ENCODE results near the gene PSMC2.

Gene PSMC2

DNA sequence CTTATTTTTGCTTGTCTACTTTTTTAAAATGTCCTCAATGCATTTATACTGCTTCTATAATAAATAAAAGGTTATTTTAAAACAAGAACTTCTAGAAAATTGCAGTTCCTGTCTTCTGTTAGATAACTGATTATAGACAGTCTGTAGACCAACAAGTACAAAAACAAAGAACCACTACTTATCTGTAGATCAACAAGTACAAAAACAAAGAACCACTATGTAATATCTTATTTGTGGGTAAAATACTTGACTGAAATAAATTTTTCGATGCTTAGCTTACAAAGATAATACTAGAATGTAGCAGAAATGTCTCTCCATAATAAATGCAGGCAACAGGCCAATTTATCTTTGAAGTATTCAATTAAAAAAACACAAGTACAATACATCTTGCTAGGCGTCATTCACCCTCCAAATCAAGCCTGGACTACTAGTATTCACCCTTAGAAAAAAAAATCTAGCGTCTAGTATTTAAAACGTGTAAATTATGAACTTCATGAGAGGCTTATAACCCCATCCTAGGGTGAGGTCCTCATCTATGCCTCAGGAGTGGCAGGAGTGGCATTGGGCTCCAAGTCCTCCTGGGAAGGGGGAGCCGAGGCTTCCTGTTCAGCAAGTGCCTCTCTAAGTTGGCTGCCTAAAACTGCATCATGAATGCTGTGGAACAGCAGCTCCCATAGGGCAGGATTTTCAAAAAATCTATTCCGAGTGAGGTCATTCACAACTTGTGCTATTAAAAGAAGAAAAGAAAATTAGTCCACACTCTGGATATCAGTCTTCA, 26.6 kb downstream of the PSMC2 start:
- H3K27me3 ChIP-seq (ENCODE audit: control insufficient read depth in 2 of 2, insufficient read depth in 2 of 2, low read length in 2 of 2): no peaks in the 10 kb centered on the region
- H3K36me3 ChIP-seq (ENCODE audit: control insufficient read depth in 2 of 2, insufficient read depth in 2 of 2, low read length in 2 of 2): peaks cover 4 to 5% of the 10 kb centered on the region in 2 donors
- H3K4me1 ChIP-seq (ENCODE audit: control insufficient read depth in 2 of 2, insufficient read depth in 2 of 2, low read length in 2 of 2): no peaks in the 10 kb centered on the region
- H3K9me3 ChIP-seq (ENCODE audit: control insufficient read depth in 2 of 2, low read length in 2 of 2): no peaks in the 10 kb centered on the region
- no peak overlapping the region for H3K4me3 ChIP-seq (ENCODE audit: low read length in 2 of 2)
- no peak overlapping the region for H3K27ac ChIP-seq (ENCODE audit: low read depth in 2 of 2, low read length in 2 of 2)
- no peak overlapping the region for H3K9ac ChIP-seq (ENCODE audit: low read depth in 1 of 2, low read length in 2 of 2)

GRCh38 chr7:103379270-103379975, 32.0 kb downstream of the PSMC2 start:
- H3K36me3 ChIP-seq (ENCODE audit: control insufficient read depth in 2 of 2, insufficient read depth in 2 of 2, low read length in 2 of 2): no peaks in the 10 kb centered on the region
- H3K4me3 ChIP-seq (ENCODE audit: low read length in 2 of 2): no peak overlapping the region
- H3K9ac ChIP-seq (ENCODE audit: low read depth in 1 of 2, low read length in 2 of 2): no peak overlapping the region
- H3K27ac ChIP-seq (ENCODE audit: low read depth in 2 of 2, low read length in 2 of 2): no peak overlapping the region
- no peaks in the 10 kb centered on the region for H3K27me3 ChIP-seq (ENCODE audit: control insufficient read depth in 2 of 2, insufficient read depth in 2 of 2, low read length in 2 of 2)
- H3K4me1 ChIP-seq (ENCODE audit: control insufficient read depth in 2 of 2, insufficient read depth in 2 of 2, low read length in 2 of 2): no peaks in the 10 kb centered on the region
- H3K9me3 ChIP-seq (ENCODE audit: control insufficient read depth in 2 of 2, low read length in 2 of 2): no peaks in the 10 kb centered on the region

- H3K4me1 ChIP-seq (ENCODE audit: control insufficient read depth in 2 of 2, insufficient read depth in 2 of 2, low read length in 2 of 2): no peaks in the 10 kb centered on the region
- no peak overlapping the region for H3K27ac ChIP-seq (ENCODE audit: low read depth in 2 of 2, low read length in 2 of 2)
- H3K9me3 ChIP-seq (ENCODE audit: control insufficient read depth in 2 of 2, low read length in 2 of 2): no peaks in the 10 kb centered on the region
- H3K9ac ChIP-seq (ENCODE audit: low read depth in 1 of 2, low read length in 2 of 2): no peak overlapping the region
- H3K27me3 ChIP-seq (ENCODE audit: control insufficient read depth in 2 of 2, insufficient read depth in 2 of 2, low read length in 2 of 2): no peaks in the 10 kb centered on the region
- H3K4me3 ChIP-seq (ENCODE audit: low read length in 2 of 2): no peak overlapping the region
- H3K36me3 ChIP-seq (ENCODE audit: control insufficient read depth in 2 of 2, insufficient read depth in 2 of 2, low read length in 2 of 2): no peaks in the 10 kb centered on the region
These were observed 33.1 kb downstream of the PSMC2 start for GRCh38 chr7:103380395-103381191.

- Histone ChIP-seq H3K9ac (ENCODE audit: low read depth in 1 of 2, low read length in 2 of 2) (no peak overlapping the region), H3K4me3 (ENCODE audit: low read length in 2 of 2) (no peak overlapping the region), H3K27me3 (ENCODE audit: control insufficient read depth in 2 of 2, insufficient read depth in 2 of 2, low read length in 2 of 2) (no peaks in the 10 kb centered on the region), H3K27ac (ENCODE audit: low read depth in 2 of 2, low read length in 2 of 2) (no peak overlapping the region), H3K9me3 (ENCODE audit: control insufficient read depth in 2 of 2, low read length in 2 of 2) (no peaks in the 10 kb centered on the region), H3K36me3 (ENCODE audit: control insufficient read depth in 2 of 2, insufficient read depth in 2 of 2, low read length in 2 of 2) (no peaks in the 10 kb centered on the region), H3K4me1 (ENCODE audit: control insufficient read depth in 2 of 2, insufficient read depth in 2 of 2, low read length in 2 of 2) (no peaks in the 10 kb centered on the region)
These were observed 34.0 kb downstream of the PSMC2 start for GRCh38 chr7:103381280-103382031.

DNA sequence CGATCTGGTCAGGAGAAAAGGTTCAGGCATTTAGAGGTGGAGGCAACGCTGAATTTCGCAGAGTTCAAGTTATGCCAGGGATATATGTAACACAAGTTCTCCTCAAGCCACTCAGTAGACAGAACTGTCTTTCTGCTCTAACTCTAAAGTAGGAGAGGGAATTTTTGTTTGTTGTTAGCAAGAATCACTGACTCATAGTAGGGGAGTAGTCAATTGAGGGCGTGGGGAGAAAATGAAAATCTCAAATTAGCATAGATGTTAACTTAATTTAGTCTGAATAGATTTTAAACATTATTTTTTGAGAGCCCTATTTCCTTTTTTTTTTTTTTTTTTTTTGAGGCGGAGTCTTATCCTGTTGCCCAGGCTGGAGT, 34.6 kb downstream of the PSMC2 start:
- Histone ChIP-seq H3K9me3 (ENCODE audit: control insufficient read depth in 2 of 2, low read length in 2 of 2) (no peaks in the 10 kb centered on the region), H3K4me1 (ENCODE audit: control insufficient read depth in 2 of 2, insufficient read depth in 2 of 2, low read length in 2 of 2) (no peaks in the 10 kb centered on the region), H3K9ac (ENCODE audit: low read depth in 1 of 2, low read length in 2 of 2) (no peak overlapping the region), H3K27ac (ENCODE audit: low read depth in 2 of 2, low read length in 2 of 2) (no peak overlapping the region), H3K4me3 (ENCODE audit: low read length in 2 of 2) (no peak overlapping the region), H3K27me3 (ENCODE audit: control insufficient read depth in 2 of 2, insufficient read depth in 2 of 2, low read length in 2 of 2) (no peaks in the 10 kb centered on the region), H3K36me3 (ENCODE audit: control insufficient read depth in 2 of 2, insufficient read depth in 2 of 2, low read length in 2 of 2) (no peaks in the 10 kb centered on the region)

DNA sequence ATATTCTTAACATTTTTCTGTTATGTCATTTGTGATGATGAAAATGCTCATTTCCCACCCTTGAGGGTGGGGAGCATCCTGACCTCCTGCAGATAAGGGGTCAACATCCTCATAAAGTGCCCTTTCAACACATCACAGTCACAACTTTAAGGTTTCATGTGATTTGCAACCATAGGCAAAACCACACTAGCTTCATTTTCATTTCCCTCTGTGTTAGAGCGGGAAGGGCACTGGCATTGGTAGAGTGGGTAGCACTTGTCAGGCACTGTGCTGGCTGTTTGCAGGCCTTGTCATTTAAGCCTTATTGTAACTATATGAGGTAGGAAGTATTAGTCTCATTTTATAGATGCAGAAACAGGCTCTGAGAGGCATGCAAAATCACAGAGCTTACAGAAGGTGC, 39.8 kb downstream of the PSMC2 start:
- Histone ChIP-seq H3K36me3 (ENCODE audit: control insufficient read depth in 2 of 2, insufficient read depth in 2 of 2, low read length in 2 of 2) (no peaks in the 10 kb centered on the region), H3K4me3 (ENCODE audit: low read length in 2 of 2) (no peak overlapping the region)

DNA sequence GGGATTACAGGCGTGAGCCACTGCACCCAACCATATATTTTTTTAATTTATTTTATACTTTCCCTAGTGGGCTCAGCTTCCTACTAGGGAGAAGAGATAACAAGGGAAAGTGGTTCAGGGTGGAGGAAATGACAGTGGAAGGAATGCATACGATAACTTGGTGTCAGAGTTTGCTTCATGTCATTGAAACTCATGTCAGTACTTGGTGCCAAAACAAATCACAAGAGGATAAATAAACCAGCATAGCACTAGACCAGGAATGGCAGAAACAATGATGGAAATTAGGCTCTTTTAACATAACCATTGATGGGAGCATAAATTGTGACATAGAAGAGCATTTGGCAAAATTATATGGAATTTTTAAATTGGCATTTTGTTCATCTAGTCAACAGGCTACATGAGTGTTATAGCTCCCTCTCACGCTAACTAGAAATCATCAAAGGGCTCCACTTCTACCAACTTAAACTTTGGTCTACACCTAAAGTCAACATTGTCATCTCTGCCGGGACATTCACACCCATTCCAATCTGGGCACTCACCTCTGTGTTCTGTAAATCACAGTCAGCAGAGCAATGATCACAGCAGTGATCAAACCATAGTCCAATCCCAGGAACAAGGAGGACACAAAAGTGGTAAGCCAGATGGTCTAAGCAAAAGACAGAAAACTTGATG, 41.2 kb downstream of the PSMC2 start:
- no peak overlapping the region for H3K27ac ChIP-seq (ENCODE audit: low read depth in 2 of 2, low read length in 2 of 2)
- no peaks in the 10 kb centered on the region for H3K4me1 ChIP-seq (ENCODE audit: control insufficient read depth in 2 of 2, insufficient read depth in 2 of 2, low read length in 2 of 2)
- no peaks in the 10 kb centered on the region for H3K36me3 ChIP-seq (ENCODE audit: control insufficient read depth in 2 of 2, insufficient read depth in 2 of 2, low read length in 2 of 2)
- no peak overlapping the region for H3K9ac ChIP-seq (ENCODE audit: low read depth in 1 of 2, low read length in 2 of 2)
- no peaks in the 10 kb centered on the region for H3K27me3 ChIP-seq (ENCODE audit: control insufficient read depth in 2 of 2, insufficient read depth in 2 of 2, low read length in 2 of 2)
- no peak overlapping the region for H3K4me3 ChIP-seq (ENCODE audit: low read length in 2 of 2)
- H3K9me3 ChIP-seq (ENCODE audit: control insufficient read depth in 2 of 2, low read length in 2 of 2): no peaks in the 10 kb centered on the region

More for the DNA sequence above, 39.8 kb downstream of the PSMC2 start:
- no peak overlapping the region for H3K9ac ChIP-seq (ENCODE audit: low read depth in 1 of 2, low read length in 2 of 2)
- H3K9me3 ChIP-seq (ENCODE audit: control insufficient read depth in 2 of 2, low read length in 2 of 2): no peaks in the 10 kb centered on the region
- H3K4me1 ChIP-seq (ENCODE audit: control insufficient read depth in 2 of 2, insufficient read depth in 2 of 2, low read length in 2 of 2): no peaks in the 10 kb centered on the region
- H3K27ac ChIP-seq (ENCODE audit: low read depth in 2 of 2, low read length in 2 of 2): no peak overlapping the region
- no peaks in the 10 kb centered on the region for H3K27me3 ChIP-seq (ENCODE audit: control insufficient read depth in 2 of 2, insufficient read depth in 2 of 2, low read length in 2 of 2)

DNA sequence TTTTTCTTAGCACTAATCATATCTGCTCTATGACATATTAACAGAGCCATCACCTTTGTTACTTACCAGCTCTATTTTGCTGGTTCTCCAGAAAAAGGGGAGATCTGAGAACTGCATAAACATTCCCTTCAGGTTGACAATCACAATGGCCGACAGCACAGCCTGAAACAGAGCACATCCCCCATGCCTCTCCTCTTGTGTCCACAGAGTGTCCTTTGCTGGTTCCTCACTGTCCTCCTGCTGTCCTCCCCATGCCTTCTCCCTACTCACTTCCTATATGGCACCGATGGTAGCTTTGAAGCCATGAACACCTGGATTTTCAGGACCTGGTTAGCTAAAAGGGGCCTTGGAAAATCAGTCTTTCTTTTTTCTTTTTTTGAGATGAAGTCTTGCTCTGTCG, 41.8 kb downstream of the PSMC2 start:
- no peak overlapping the region for H3K4me3 ChIP-seq (ENCODE audit: low read length in 2 of 2)
- H3K36me3 ChIP-seq (ENCODE audit: control insufficient read depth in 2 of 2, insufficient read depth in 2 of 2, low read length in 2 of 2): no peaks in the 10 kb centered on the region
- H3K27ac ChIP-seq (ENCODE audit: low read depth in 2 of 2, low read length in 2 of 2): no peak overlapping the region
- H3K4me1 ChIP-seq (ENCODE audit: control insufficient read depth in 2 of 2, insufficient read depth in 2 of 2, low read length in 2 of 2): no peaks in the 10 kb centered on the region
- no peaks in the 10 kb centered on the region for H3K9me3 ChIP-seq (ENCODE audit: control insufficient read depth in 2 of 2, low read length in 2 of 2)
- H3K9ac ChIP-seq (ENCODE audit: low read depth in 1 of 2, low read length in 2 of 2): no peak overlapping the region
- no peaks in the 10 kb centered on the region for H3K27me3 ChIP-seq (ENCODE audit: control insufficient read depth in 2 of 2, insufficient read depth in 2 of 2, low read length in 2 of 2)

DNA sequence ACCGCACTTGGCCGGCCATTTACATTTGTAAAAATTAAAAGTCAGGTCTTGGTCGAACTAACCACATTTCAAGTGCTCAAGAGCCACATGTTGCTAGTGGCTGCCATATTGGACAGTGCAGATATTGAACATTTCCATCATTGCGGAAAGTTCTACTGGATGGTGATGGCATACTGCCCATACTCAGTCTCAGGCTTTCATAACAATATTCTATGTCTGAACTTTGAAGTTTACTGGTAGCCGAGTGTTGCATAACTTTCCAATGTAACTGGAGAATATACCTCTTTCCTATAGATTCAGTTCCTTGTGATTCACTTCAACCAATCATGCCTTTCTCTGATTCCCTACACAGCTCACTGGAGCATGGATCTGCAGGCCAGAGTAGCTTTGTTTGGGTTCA, 43.7 kb downstream of the PSMC2 start:
- Histone ChIP-seq H3K9ac (ENCODE audit: low read depth in 1 of 2, low read length in 2 of 2) (no peak overlapping the region), H3K27ac (ENCODE audit: low read depth in 2 of 2, low read length in 2 of 2) (no peak overlapping the region), H3K9me3 (ENCODE audit: control insufficient read depth in 2 of 2, low read length in 2 of 2) (no peaks in the 10 kb centered on the region), H3K27me3 (ENCODE audit: control insufficient read depth in 2 of 2, insufficient read depth in 2 of 2, low read length in 2 of 2) (no peaks in the 10 kb centered on the region), H3K36me3 (ENCODE audit: control insufficient read depth in 2 of 2, insufficient read depth in 2 of 2, low read length in 2 of 2) (no peaks in the 10 kb centered on the region), H3K4me1 (ENCODE audit: control insufficient read depth in 2 of 2, insufficient read depth in 2 of 2, low read length in 2 of 2) (no peaks in the 10 kb centered on the region), H3K4me3 (ENCODE audit: low read length in 2 of 2) (no peak overlapping the region)

Data from mucosa of rectum (tissue), 2 donors.